NB4 (cell line): ENCODE data around the gene CFAP97D2.

Experiments used
- MYC ChIP-seq: IDR thresholded peaks from 2 replicates; pipeline ENCODE4 v1.6.1; 2011; ENCODE audit warnings: low read depth, low read length
- POLR2A ChIP-seq: IDR thresholded peaks from 2 replicates; pipeline ENCODE4 v1.6.1; 2011; ENCODE audit warnings: mild to moderate bottlenecking; ENCODE audit not compliant: insufficient read length; ENCODE audit errors: extremely low read depth
- TF ChIP-seq, protein P1 (sequence below): IDR thresholded peaks from one replicate; pipeline ENCODE4 v1.5.1; 2012; ENCODE audit warnings: low read depth, low read length

GRCh38 chr13:114202581-114202980, 23.5 kb downstream of the CFAP97D2 start:
- TF ChIP-seq, protein P1, sequence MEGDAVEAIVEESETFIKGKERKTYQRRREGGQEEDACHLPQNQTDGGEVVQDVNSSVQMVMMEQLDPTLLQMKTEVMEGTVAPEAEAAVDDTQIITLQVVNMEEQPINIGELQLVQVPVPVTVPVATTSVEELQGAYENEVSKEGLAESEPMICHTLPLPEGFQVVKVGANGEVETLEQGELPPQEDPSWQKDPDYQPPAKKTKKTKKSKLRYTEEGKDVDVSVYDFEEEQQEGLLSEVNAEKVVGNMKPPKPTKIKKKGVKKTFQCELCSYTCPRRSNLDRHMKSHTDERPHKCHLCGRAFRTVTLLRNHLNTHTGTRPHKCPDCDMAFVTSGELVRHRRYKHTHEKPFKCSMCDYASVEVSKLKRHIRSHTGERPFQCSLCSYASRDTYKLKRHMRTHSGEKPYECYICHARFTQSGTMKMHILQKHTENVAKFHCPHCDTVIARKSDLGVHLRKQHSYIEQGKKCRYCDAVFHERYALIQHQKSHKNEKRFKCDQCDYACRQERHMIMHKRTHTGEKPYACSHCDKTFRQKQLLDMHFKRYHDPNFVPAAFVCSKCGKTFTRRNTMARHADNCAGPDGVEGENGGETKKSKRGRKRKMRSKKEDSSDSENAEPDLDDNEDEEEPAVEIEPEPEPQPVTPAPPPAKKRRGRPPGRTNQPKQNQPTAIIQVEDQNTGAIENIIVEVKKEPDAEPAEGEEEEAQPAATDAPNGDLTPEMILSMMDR: no peak
- TF ChIP-seq POLR2A (no peak), MYC (no peak)
